ENCODE results near the gene SYT1. TPM values are rescaled to one million over a fixed set of nuclear protein-coding genes. Genes with fewer than 3 reads are reported as not detected.
A peak's percentile ranks its signal among the peaks of the same experiment; 100 is the strongest.

Gene SYT1
- polyA plus RNA-seq, 5 donors, result 2.7 to 6.4 (median 5.0) TPM

DNA sequence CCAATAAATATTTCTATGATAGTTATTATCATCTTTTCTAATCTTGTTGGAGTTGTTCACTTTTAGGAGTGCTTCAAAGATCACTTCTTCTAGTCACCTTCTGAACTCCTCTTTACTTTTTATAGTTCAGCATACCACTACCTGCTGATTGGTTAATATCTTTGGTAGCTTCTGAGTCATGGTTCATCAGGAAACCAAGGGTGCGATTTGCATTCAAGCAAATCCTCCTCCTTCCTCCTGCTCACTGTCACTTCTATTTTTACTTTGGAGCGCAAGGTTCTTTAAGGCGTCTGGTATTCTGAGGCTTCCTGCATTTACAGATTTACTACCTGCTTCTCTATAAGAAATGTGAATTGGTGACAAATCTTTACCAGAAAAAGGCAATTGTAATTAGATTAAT lies 24.0 kb downstream of the SYT1 start:
- DNase-seq, result no peak

- no peak for DNase-seq
These were observed 27.2 kb downstream of the SYT1 start for GRCh38 chr12:78891646-78892353.

GRCh38 chr12:78898416-78898815 lies 33.8 kb downstream of the SYT1 start:
- peak; percentile 28 to 32 for DNase-seq

- DNase-seq, result no peak
These were observed 50.3 kb downstream of the SYT1 start for GRCh38 chr12:78914859-78915331.

GRCh38 chr12:78916845-78917480 lies 52.4 kb downstream of the SYT1 start:
- DNase-seq, result no peak

DNA sequence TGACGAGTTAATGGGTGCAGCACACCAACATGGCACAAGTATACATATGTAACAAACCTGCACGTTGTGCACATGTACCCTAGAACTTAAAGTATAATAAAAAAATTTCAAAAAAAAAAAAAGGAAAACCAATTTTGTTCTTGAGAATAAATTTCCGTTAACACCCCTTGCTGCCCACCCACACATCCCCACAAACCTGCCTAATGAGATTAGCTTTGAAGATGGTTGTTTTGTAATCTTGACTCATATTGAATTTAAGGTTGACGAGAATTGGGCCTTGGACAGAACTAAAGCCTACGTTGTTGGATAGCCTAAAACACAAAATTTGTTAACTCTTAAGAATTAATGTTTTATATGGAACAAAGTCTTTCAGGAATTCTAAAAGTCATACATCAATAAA lies 52.9 kb downstream of the SYT1 start:
- DNase-seq, result no peak

GRCh38 chr12:78918268-78918667 lies 53.7 kb downstream of the SYT1 start:
- no peak for DNase-seq

DNA sequence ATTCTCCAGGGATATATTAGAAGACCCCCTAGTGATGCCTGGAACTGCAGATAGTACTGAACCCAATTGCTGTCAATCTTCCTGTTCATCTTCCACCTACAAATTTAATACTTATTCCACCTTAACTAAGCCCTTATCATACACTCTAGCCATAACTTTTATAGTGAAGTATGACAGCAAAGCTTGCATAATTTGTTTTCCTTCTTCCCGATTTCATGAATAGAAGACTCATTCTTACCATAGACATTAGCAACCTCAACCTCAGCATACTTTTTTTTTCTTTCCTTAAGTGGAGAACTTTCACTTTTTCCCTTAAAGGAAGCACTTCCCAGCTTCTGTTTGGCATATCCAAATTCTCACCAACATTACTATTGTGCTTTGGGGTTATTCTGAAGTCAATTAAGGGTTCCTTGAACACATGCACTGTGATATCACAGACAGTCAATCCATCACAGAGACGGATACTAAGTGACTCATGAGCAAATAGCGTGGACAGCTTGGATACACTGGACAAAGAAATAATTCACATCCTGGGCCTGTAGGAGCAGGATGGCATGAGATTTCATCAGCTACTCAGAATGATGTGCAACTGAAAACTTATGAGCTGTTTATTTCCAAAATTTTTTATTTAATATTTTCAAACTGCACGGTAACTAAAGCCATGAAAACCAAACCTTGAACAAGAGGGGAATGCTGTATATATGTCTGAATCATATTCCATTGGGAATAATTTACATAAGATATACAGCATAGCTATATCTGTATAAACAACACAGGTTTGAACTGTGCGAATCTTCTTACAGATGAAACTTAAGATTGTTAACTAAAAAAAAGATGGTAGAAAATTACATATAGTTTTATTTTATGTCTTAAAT lies 63.9 kb downstream of the SYT1 start:
- no peak for DNase-seq

GRCh38 chr12:78929075-78929418 lies 64.5 kb downstream of the SYT1 start:
- DNase-seq, result no peak

GRCh38 chr12:78931466-78931990 lies 67.0 kb downstream of the SYT1 start:
- DNase-seq, result no peak

DNA sequence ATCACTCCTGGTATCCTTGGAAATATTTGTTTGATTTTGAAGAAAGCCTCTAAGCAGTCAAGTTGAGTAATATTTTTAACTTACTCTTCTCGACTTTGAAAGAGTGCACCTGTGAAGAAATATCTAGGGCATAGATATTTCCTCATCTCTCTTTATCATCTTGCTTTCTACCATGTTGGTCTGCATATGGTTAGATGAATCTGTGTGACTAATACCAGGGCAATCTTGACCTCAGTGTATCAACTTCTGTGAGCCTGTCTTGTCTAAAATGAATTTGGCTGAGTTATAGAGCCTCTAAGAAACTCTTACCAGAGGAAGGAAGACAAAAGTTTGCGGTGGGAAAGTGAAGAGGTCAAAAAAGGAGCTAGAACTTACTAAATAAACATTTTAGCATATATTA lies 68.4 kb downstream of the SYT1 start:
- DNase-seq, result no peak

DNA sequence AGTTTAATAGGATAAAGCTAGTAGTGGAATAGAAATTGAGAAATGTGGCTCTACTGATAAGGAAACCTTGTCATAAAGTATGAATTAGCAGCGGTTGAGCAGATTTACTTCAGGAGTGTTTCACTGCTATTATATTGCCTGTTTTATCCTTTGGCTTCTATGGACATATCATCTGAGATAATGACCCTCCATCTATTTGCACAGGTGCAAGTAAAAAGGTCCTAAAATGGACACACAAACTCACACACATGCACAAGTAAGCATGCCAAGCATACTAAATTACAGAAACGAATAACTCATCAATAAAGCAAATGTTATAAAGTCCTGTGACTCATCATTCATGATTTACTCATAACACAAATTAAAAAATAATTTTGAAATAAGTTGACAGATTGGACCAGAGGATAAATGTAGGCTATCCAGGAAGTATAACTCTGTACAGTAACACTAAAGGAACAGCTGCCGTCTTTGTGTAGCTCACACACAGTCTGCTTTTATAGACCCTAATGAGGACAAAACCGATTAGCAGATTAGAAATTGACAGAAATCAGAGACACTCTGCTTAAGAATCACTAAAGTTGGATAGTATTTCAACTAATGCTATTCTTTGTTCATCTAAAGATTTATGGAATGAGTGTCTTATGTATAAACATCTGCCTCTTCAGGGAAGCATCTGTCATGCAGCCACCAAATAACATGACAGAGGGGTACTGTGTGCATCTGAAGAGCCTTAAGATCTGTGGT lies 73.9 kb downstream of the SYT1 start:
- DNase-seq, result no peak

DNA sequence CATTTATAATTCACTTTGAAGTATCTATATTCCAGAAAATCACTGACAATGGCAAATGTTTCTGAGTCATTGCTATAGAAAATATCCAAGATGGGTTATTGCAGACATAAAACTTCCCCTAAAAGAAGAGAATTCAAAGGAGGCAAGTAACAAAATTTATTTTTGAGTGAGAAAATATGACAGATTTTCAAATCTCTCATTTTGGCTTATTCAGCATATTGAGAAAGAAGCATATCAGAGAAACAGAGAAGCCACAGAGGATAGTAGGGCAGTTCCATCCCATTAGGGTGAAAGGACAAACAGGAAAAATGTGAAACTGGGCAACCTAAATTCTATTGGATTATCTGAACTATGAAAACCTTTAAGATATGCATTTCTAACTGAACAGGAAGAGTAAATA lies 85.0 kb downstream of the SYT1 start:
- DNase-seq, result no peak

- DNase-seq, result no peak
These were observed 87.4 kb downstream of the SYT1 start for GRCh38 chr12:78951803-78952551.

GRCh38 chr12:78952552-78952929 lies 88.0 kb downstream of the SYT1 start:
- no peak for DNase-seq

DNA sequence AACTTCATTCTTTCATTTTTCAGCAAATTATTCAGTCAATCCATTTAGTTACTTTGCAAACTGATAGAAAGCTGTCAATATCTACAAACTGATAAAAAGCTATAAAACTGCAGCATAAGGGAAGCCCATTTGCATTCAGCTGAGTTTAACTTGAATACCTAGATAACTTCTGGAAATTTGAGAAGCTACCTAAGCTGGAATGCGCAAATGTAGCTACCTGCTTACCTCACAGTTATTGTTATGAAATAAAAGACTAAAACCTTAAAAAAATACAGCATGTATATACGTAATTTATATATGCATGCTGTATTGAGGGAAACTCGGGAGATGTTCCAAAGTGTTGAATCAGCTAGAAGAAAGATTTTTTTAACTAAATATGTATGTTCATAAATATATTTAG lies 94.4 kb downstream of the SYT1 start:
- no peak for DNase-seq

GRCh38 chr12:78959556-78959955 lies 95.0 kb downstream of the SYT1 start:
- DNase-seq, result no peak

GRCh38 chr12:78961171-78961570 lies 96.6 kb downstream of the SYT1 start:
- DNase-seq, result no peak

DNA sequence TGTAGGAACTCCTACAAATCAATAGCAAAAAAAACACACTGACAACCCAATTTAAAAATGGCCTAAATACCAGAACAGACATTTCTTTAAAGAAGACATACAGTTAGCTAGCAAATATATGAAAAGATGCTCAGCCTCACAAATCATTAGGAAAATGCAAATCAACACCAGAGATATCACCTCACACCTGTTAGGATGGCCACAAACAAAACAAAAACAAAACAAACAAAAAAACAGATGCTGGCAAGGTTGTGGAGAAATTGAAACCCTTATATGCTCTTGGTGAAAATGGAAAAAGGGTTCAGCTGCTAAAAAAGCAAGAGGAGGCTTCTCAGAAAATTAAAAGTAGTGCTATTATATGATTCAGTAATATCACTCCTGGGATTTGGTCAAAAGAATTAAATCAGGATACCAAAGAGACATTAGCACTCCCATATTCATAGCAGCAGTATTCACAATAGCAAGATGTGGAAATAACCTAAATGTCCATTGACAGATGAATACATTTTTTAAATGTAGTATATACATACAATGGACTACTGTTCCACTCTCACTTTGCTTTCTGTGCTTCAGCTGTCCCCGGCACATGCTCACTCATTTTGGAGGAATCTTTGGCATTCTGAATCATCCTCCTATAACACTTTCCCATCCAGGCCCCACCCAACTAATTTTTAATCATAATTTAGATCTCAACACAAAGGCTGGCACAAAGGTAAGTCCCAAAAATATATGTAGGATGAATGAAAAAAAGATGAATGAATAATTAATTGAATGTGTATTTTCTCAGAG lies 99.1 kb downstream of the SYT1 start:
- no peak for DNase-seq

DNA sequence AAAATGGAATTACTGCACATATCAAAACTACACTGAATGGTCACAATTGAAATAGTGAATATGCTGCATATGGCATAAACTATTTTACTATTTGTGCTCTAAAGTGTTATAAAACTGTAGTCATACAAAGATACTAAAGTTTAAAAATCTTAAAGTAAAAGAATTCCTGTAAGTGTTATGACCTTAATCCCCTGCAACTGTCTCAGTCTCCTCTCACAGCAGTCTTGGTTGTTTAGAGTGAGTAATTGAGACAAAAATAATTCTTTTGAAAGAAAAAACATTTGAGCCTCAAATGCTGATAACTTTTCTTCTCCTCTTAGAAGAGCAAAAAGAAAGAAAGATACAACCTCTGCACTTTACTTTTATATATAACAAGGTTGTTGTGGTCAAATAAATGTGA lies 99.9 kb downstream of the SYT1 start:
- no peak for DNase-seq
